Keratinocyte (primary cell): ENCODE results near the gene IL17D. TPM values are rescaled to one million over a fixed set of nuclear protein-coding genes. Genes with fewer than 3 reads are reported as not detected.

ENCODE experiments used
- DNase-seq: peaks from one replicate; pipeline ENCODE4 v3.0.0-alpha.2; 2011; ENCODE audit warnings: low read depth, missing footprints, low spot score
- FAIRE-seq: peaks from 2 replicates; lab custom pipeline; 2011; peaks lifted over from hg19 to GRCh38; lab: Jason Lieb, UNC
- H2AFZ ChIP-seq: 2 replicates; pipeline ENCODE4 v1.6.0; 2012; ENCODE audit warnings: low read length, control low read depth, inconsistent platforms; ENCODE audit not compliant: control insufficient read depth
- H3K27ac ChIP-seq: 2 replicates; pipeline ENCODE4 v1.5.1; 2011; ENCODE audit warnings: low read length; ENCODE audit not compliant: control insufficient read depth, insufficient read depth
- H3K27me3 ChIP-seq: 3 replicates; pipeline ENCODE4 v1.6.0; 2011; ENCODE audit warnings: low read length; ENCODE audit not compliant: control insufficient read depth, insufficient read depth; ENCODE audit errors: extremely low read depth
- H3K36me3 ChIP-seq, 2 experiments: 2 replicates in 1 of 2; 3 replicates in 1 of 2; pipeline ENCODE4 v1.5.1; 2011; ENCODE audit warnings: low read length in 2 of 2, mild to moderate bottlenecking in 1 of 2; ENCODE audit not compliant: control insufficient read depth in 2 of 2, insufficient read depth in 2 of 2; ENCODE audit errors: extremely low read depth in 1 of 2
- H3K4me1 ChIP-seq: 3 replicates; pipeline ENCODE4 v1.5.1; 2011; ENCODE audit warnings: low read length; ENCODE audit not compliant: control insufficient read depth, insufficient read depth; ENCODE audit errors: extremely low read depth
- H3K4me2 ChIP-seq: 3 replicates; pipeline ENCODE4 v1.6.0; 2011; ENCODE audit warnings: low read depth, low read length; ENCODE audit not compliant: control insufficient read depth, insufficient read depth; ENCODE audit errors: extremely low read depth
- H3K4me3 ChIP-seq, 3 experiments: fragments of 200-600 bp in 1 of 3; sonication (generic) in 1 of 3; 2 replicates in 2 of 3; 3 replicates in 1 of 3; pipeline ENCODE4 v1.5.1; 2011 to 2016; ENCODE audit warnings: low read length in 3 of 3, mild to moderate bottlenecking in 3 of 3, control low read depth in 2 of 3, inconsistent platforms in 1 of 3, low read depth in 1 of 3, mixed read lengths in 1 of 3, mixed run types in 1 of 3, moderate library complexity in 1 of 3; ENCODE audit not compliant: control insufficient read depth in 2 of 3, insufficient read depth in 2 of 3; ENCODE audit errors: extremely low read depth in 1 of 3
- H3K79me2 ChIP-seq: 2 replicates; pipeline ENCODE4 v1.6.0; 2012; ENCODE audit warnings: low read length; ENCODE audit not compliant: control insufficient read depth, insufficient read depth
- H3K9ac ChIP-seq: 3 replicates; pipeline ENCODE4 v1.6.0; 2011; ENCODE audit warnings: low read length; ENCODE audit not compliant: control insufficient read depth, insufficient read depth; ENCODE audit errors: extremely low read depth
- H3K9me1 ChIP-seq: 3 replicates; pipeline ENCODE4 v1.6.0; 2011; ENCODE audit warnings: low read length; ENCODE audit not compliant: control insufficient read depth, insufficient read depth; ENCODE audit errors: extremely low read depth
- H3K9me3 ChIP-seq: 2 replicates; pipeline ENCODE4 v1.5.1; 2012; ENCODE audit warnings: low read depth, low read length; ENCODE audit not compliant: control insufficient read depth
- H4K20me1 ChIP-seq: 3 replicates; pipeline ENCODE4 v1.6.0; 2011; ENCODE audit warnings: low read length; ENCODE audit not compliant: control insufficient read depth, insufficient read depth; ENCODE audit errors: extremely low read depth
- CTCF ChIP-seq, 3 experiments: IDR thresholded peaks in 1 of 3; conservative IDR thresholded peaks in 1 of 3; optimal IDR thresholded peaks in 1 of 3; 2 replicates in 2 of 3; 3 replicates in 1 of 3; pipeline versions ENCODE3 to v1.5.1; 2011; ENCODE audit warnings: low read length in 3 of 3, mild to moderate bottlenecking in 3 of 3, moderate library complexity in 2 of 3, control low read depth in 1 of 3, inconsistent platforms in 1 of 3; ENCODE audit not compliant: insufficient read depth in 2 of 3; ENCODE audit errors: extremely low read depth in 1 of 3
- EZH2 ChIP-seq: IDR thresholded peaks from one replicate; pipeline ENCODE4 v1.6.1; 2012; ENCODE audit warnings: inconsistent platforms, mild to moderate bottlenecking, low read length, moderate library complexity
- dilution Hi-C: fragments of 300-500 bp; cut with MboI; formaldehyde crosslinking; loops from one replicate; pipeline ENCODE4 v1.7.0; 2020; ENCODE audit warnings: low sequenced_read_pairs; ENCODE audit not compliant: extremely low pct_ligation_motif_present
- polyA plus RNA-seq, 5 experiments: library from polyadenylated mRNA; depleted of rRNA in 3 of 5; stranded (reverse) in 3 of 5; stranded (forward) in 1 of 5; unstranded in 1 of 5; fragments of >200 nt; gene quantifications; 1 replicate in 1 of 5; 2 replicates in 3 of 5; 3 replicates in 1 of 5; pipeline versions ENCODE4 v1.2.1 to v1.2.3, GENCODE V29; 2011 to 2012; ENCODE audit warnings: missing spikeins in 2 of 5, low read depth in 1 of 5, low replicate concordance in 1 of 5

The IL17D gene
- polyA plus RNA-seq, 1 donor (not counting 4 experiments of a cell fraction or from before 2014, with no cell fraction given): 0.09 TPM

GRCh38 chr13:20672772-20673171 is 30.7 kb upstream of the IL17D start:
- Histone ChIP-seq H3K4me3 (no peak overlapping the region), H3K27ac (no peak overlapping the region), H2AFZ (no peak overlapping the region), H3K9ac (no peak overlapping the region), H3K4me1 (no peaks in the 10 kb centered on the region), H3K9me1 (no peaks in the 10 kb centered on the region), H3K4me2 (no peak overlapping the region), H3K27me3 (no peaks in the 10 kb centered on the region), H3K36me3 (no peaks in the 10 kb centered on the region), H3K9me3 (no peaks in the 10 kb centered on the region), H3K79me2 (no peaks in the 10 kb centered on the region), H4K20me1 (no peaks in the 10 kb centered on the region)
- TF ChIP-seq EZH2 (no peak), CTCF (optimal IDR thresholded peaks at IDR 0.05 in 1 of 3, IDR thresholded peaks at IDR 0.05 in 1 of 3, conservative IDR thresholded peaks at IDR 0.05 in 1 of 3; ENCODE audit: extremely low read depth in 1 of 3, insufficient read depth in 2 of 3, low read length in 3 of 3) (no peak)
- DNase-seq: no peak
- FAIRE-seq: no peak
- dilution Hi-C loops: no loop called here

DNA sequence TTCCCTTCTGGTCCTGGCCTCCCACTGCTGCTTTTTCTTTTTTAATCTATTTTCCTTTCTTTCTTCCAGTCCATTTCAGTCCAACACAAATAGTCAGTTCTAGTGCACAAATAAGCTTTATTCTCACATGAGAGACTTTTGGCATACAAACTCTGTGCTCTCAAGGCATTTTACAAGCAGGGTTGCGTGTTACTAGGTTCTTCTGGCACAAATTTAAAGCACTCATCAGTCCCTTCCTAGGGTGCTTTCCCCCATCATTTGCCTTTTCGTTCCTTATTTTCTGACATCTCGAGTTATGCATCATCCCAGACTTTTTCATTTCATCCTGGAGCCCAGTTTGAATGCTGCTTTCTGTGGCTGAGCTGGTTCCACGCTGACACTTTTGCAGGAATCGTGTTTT is 29.8 kb upstream of the IL17D start:
- Histone ChIP-seq H3K27me3 (no peaks in the 10 kb centered on the region), H3K9me3 (no peaks in the 10 kb centered on the region), H3K79me2 (no peaks in the 10 kb centered on the region), H3K9me1 (no peaks in the 10 kb centered on the region), H3K9ac (no peak overlapping the region), H2AFZ (no peak overlapping the region), H3K27ac (no peak overlapping the region), H3K36me3 (no peaks in the 10 kb centered on the region), H3K4me2 (no peak overlapping the region), H3K4me1 (no peaks in the 10 kb centered on the region), H4K20me1 (no peaks in the 10 kb centered on the region), H3K4me3 (no peak overlapping the region)
- TF ChIP-seq EZH2 (no peak), CTCF (optimal IDR thresholded peaks at IDR 0.05 in 1 of 3, IDR thresholded peaks at IDR 0.05 in 1 of 3, conservative IDR thresholded peaks at IDR 0.05 in 1 of 3; ENCODE audit: extremely low read depth in 1 of 3, insufficient read depth in 2 of 3, low read length in 3 of 3) (no peak)
- dilution Hi-C loops: no loop called here
- DNase-seq (no peak), FAIRE-seq (no peak)
